Mesendoderm (in vitro differentiated cells): ENCODE data around the gene RETREG3.
"Not testable (repeated sequence)": the region's sequence is repeated elsewhere in the genome, so short reads cannot be mapped to it uniquely, and the experiment has no call there.

Source experiments
- DNase-seq: peaks from one replicate; pipeline ENCODE4 v3.0.0; 2013
- H2AK5ac ChIP-seq: 2 replicates; pipeline ENCODE4 v1.6.1; 2013; ENCODE audit warnings: low read length, inconsistent platforms
- H2BK120ac ChIP-seq: 2 replicates; pipeline ENCODE4 v1.6.1; 2013; ENCODE audit warnings: low read depth, mild to moderate bottlenecking, low read length, moderate library complexity, mixed read lengths
- H2BK15ac ChIP-seq: replicated peaks from 2 replicates; pipeline ENCODE4 v1.6.1; 2013; ENCODE audit warnings: low read depth, mild to moderate bottlenecking, moderate library complexity
- H2BK5ac ChIP-seq: 2 replicates; pipeline ENCODE4 v1.6.1; 2013; ENCODE audit warnings: low read length, inconsistent platforms
- H3K18ac ChIP-seq: 2 replicates; pipeline ENCODE4 v1.6.1; 2013; ENCODE audit warnings: mild to moderate bottlenecking, low read length, mixed read lengths
- H3K23ac ChIP-seq: one replicate; pipeline ENCODE4 v1.6.1; 2013; ENCODE audit warnings: low read length
- H3K27ac ChIP-seq: 2 replicates; pipeline ENCODE4 v1.5.1; 2013; ENCODE audit warnings: low read depth, mild to moderate bottlenecking, inconsistent platforms, low read length, moderate library complexity
- H3K27me3 ChIP-seq: 2 replicates; pipeline ENCODE4 v1.6.1; 2013; ENCODE audit warnings: low read length, control low read depth, mild to moderate bottlenecking, inconsistent platforms; ENCODE audit not compliant: insufficient read depth, poor library complexity
- H3K36me3 ChIP-seq: 2 replicates; pipeline ENCODE4 v1.6.1; 2013; ENCODE audit warnings: low read length, inconsistent platforms; ENCODE audit not compliant: control insufficient read depth, insufficient read depth
- H3K4ac ChIP-seq: one replicate; pipeline ENCODE4 v1.6.1; 2013; ENCODE audit warnings: low read depth, mild to moderate bottlenecking, low read length, moderate library complexity
- H3K4me1 ChIP-seq: 2 replicates; pipeline ENCODE4 v1.6.1; 2013; ENCODE audit warnings: low read depth, low read length, inconsistent platforms; ENCODE audit not compliant: control insufficient read depth
- H3K4me2 ChIP-seq: 2 replicates; pipeline ENCODE4 v1.6.1; 2013; ENCODE audit warnings: low read length
- H3K4me3 ChIP-seq: 2 replicates; pipeline ENCODE4 v1.5.1; 2013; ENCODE audit warnings: mild to moderate bottlenecking, low read length
- H3K56ac ChIP-seq: one replicate; pipeline ENCODE4 v1.6.1; 2013; ENCODE audit warnings: low read length
- H3K79me1 ChIP-seq: 2 replicates; pipeline ENCODE4 v1.6.1; 2013; ENCODE audit warnings: low read length, inconsistent platforms
- H3K79me2 ChIP-seq: 2 replicates; pipeline ENCODE4 v1.6.1; 2013; ENCODE audit warnings: mild to moderate bottlenecking, low read length; ENCODE audit not compliant: control insufficient read depth, insufficient read depth
- H3K9ac ChIP-seq: 2 replicates; pipeline ENCODE4 v1.6.1; 2013; ENCODE audit warnings: low read length, inconsistent platforms
- H4K5ac ChIP-seq: one replicate; pipeline ENCODE4 v1.6.1; 2013; ENCODE audit warnings: low read length
- H4K8ac ChIP-seq: one replicate; pipeline ENCODE4 v1.6.1; 2013; ENCODE audit warnings: low read depth, mild to moderate bottlenecking, control low read depth, low read length, moderate library complexity
- WGBS: extraction: QIAGEN DNeasy Blood & Tissue Kit; methylation state at CpG from one replicate; pipeline ENCODE4 v1.1.7; 2013; ENCODE audit warnings: low lambda C conversion rate, missing lambda C conversion rate; ENCODE audit not compliant: insufficient coverage; ENCODE audit errors: extremely low coverage; 5-methylcytosine and 5-hydroxymethylcytosine counted together

The RETREG3 gene

DNA sequence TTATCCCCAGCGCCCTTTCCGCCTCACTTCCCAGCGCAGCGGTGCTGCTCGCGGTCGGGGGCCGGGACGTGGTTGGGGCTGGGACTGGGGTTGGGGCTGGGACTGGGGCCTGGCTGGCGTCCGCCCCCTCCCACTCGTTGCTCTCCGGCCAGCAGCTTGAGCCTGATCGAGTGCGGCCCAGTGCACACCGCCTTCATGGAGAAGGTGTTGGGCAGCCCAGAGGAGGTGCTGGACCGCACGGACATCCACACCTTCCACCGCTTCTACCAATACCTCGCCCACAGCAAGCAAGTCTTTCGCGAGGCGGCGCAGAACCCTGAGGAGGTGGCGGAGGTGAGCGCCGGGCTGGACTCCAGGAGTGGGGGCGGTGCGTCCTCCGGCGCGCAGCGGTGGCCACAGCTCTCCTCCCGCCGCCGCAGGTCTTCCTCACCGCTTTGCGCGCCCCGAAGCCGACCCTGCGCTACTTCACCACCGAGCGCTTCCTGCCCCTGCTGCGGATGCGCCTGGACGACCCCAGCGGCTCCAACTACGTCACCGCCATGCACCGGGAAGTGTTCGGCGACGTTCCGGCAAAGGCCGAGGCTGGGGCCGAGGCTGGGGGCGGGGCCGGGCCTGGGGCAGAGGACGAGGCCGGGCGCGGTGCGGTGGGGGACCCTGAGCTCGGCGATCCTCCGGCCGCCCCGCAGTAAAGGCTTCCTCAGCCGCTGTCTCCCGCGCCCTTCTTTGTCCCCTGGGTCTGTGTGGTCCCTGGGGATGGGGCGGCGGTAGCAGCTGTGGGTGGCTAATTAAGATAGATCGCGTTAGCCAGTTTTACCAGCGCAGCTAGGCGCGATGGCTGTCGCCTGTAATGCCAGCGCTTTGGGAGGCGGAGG lies 54.7 kb downstream of the RETREG3 start:
- no peak overlapping the region for H2BK120ac ChIP-seq
- peak; percentile 94 for DNase-seq

DNA sequence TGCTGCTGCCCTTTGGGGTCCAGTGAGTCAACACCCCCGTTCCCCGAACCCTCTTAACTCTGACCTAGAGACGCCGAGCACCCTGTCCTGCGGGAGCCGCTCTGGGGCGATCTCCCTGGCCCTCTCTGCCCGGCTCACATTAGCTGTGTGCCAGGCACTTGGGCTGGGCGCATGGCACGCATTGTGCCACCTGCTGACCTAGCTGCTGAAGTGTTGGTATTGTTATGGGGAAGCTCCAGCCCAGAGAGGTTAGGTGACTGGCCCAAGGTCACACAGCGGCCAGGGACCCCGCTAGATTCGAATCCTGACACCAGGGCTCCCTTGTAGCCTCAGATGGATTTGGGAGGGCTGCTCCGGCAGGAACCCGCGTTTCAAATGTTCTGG lies 55.3 kb downstream of the RETREG3 start:
- no peak overlapping the region for H2BK120ac ChIP-seq
- H3K4me2 ChIP-seq = peak overlapping the region; percentile 75
- no peaks in the 10 kb centered on the region for H3K36me3 ChIP-seq
- peak overlapping the region; percentile 95 for H3K56ac ChIP-seq
- no peak overlapping the region for H2AK5ac ChIP-seq
- no peak overlapping the region for H4K5ac ChIP-seq
- peak overlapping the region; percentile 17 for H3K4ac ChIP-seq
- H3K4me1 ChIP-seq = peaks cover 2% of the 10 kb centered on the region
- no peak overlapping the region for H4K8ac ChIP-seq
- H3K9ac ChIP-seq = peak overlapping the region; percentile 87
- H2BK5ac ChIP-seq = no peak overlapping the region
- peak overlapping the region; percentile 5 for H3K18ac ChIP-seq
- no CpG with 5 or more reads among the region's 16 CpGs for WGBS
- H3K27me3 ChIP-seq = no peaks in the 10 kb centered on the region
- no peak overlapping the region for H3K23ac ChIP-seq
- DNase-seq = no peak
- peak overlapping the region; percentile 57 for H3K4me3 ChIP-seq
- no peak overlapping the region for H2BK15ac ChIP-seq
- no peaks in the 10 kb centered on the region for H3K79me1 ChIP-seq
- H3K79me2 ChIP-seq = no peaks in the 10 kb centered on the region
- no peak overlapping the region for H3K27ac ChIP-seq

More for the DNA sequence above, 54.7 kb downstream of the RETREG3 start:
- Histone ChIP-seq H3K4me2 (peak overlapping the region; percentile 78), H3K23ac (peak overlapping the region; percentile 37), H3K18ac (peak overlapping the region; percentile 69), H2AK5ac (no peak overlapping the region), H4K5ac (no peak overlapping the region), H3K79me1 (no peaks in the 10 kb centered on the region), H3K4me3 (peak overlapping the region; percentile 63), H3K4ac (peak overlapping the region; percentile 56), H4K8ac (peak overlapping the region; percentile 43), H2BK15ac (no peak overlapping the region), H3K27me3 (no peaks in the 10 kb centered on the region), H3K9ac (peak overlapping the region; percentile 87), H3K79me2 (no peaks in the 10 kb centered on the region), H3K27ac (peak overlapping the region; percentile 83), H2BK5ac (peak overlapping the region; percentile 88), H3K56ac (peak overlapping the region; percentile 95), H3K36me3 (no peaks in the 10 kb centered on the region), H3K4me1 (peaks cover 2% of the 10 kb centered on the region)
- no CpG with 5 or more reads among the region's 82 CpGs for WGBS

DNA sequence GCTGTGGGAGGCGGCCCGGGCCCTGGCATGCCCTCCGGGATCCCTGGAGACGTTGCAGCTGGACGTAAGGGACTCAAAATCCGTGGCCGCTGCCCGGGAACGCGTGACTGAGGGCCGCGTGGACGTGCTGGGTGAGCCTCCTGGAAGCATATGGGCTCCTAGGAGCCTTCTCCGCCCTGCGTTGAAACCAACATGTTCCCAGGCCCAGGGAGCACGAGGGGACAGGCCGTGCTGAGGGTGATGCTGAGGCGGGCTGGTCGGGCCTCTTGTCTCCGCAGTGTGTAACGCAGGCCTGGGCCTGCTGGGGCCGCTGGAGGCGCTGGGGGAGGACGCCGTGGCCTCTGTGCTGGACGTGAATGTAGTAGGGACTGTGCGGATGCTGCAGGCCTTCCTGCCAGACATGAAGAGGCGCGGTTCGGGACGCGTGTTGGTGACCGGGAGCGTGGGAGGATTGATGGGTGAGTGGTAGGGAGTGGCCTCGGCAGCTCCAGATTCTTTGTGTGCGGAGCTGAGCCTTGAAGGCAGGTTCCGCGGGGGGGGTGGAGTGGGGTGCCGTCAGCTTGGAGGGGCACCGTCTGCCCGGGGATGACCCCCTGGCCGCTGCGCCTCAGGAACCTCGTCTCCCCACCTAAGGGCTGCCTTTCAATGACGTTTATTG lies 55.9 kb downstream of the RETREG3 start:
- Histone ChIP-seq H3K79me2 (no peaks in the 10 kb centered on the region), H3K23ac (no peak overlapping the region), H2BK15ac (no peak overlapping the region), H3K27me3 (no peaks in the 10 kb centered on the region), H3K27ac (no peak overlapping the region), H3K36me3 (no peaks in the 10 kb centered on the region), H3K9ac (no peak overlapping the region), H3K79me1 (no peaks in the 10 kb centered on the region), H3K4me1 (peaks cover 2% of the 10 kb centered on the region), H3K56ac (peak overlapping the region; percentile 34), H2BK120ac (no peak overlapping the region), H4K8ac (no peak overlapping the region), H4K5ac (no peak overlapping the region), H3K4ac (no peak overlapping the region), H2BK5ac (no peak overlapping the region), H2AK5ac (no peak overlapping the region), H3K18ac (no peak overlapping the region), H3K4me3 (no peak overlapping the region), H3K4me2 (no peak overlapping the region)
- WGBS = no CpG with 5 or more reads among the region's 45 CpGs
- peak; percentile 49 for DNase-seq

DNA sequence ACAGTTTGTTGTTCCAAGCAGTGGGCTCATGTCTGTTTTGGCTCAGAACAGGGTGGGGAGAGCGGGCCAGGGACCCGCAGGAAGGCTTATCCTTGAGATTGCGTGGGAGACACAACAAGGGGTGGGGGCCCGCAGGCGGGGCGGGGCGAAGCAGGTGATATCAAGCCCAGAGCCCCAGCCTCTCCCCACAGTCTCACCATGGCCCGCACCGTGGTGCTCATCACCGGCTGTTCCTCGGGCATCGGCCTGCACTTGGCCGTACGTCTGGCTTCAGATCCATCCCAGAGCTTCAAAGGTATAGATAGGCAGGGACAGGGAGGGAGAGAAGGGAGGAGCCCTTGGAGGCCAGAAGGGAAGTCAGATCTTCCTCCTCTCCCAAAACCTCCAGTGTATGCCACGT lies 56.4 kb downstream of the RETREG3 start, which contains the start of gene HSD17B1:
TSS of gene HSD17B1 (plus strand) at position 188 of the 400 bp plus-strand sequence. CDS start at position 199, 11 bp downstream.
- H3K9ac ChIP-seq, H3K23ac ChIP-seq, H3K18ac ChIP-seq, H2BK15ac ChIP-seq, H3K27me3 ChIP-seq, H2AK5ac ChIP-seq, H3K4me1 ChIP-seq, H4K5ac ChIP-seq, H3K79me1 ChIP-seq, H3K4me2 ChIP-seq, H3K79me2 ChIP-seq, H3K27ac ChIP-seq, H2BK5ac ChIP-seq, H4K8ac ChIP-seq, H3K36me3 ChIP-seq, DNase-seq, H3K4ac ChIP-seq, H3K4me3 ChIP-seq, H2BK120ac ChIP-seq: not testable (repeated sequence)
- WGBS = no CpG with 5 or more reads among the region's 15 CpGs
- H3K56ac ChIP-seq = peak within 1 kb of the TSS; percentile 34

DNA sequence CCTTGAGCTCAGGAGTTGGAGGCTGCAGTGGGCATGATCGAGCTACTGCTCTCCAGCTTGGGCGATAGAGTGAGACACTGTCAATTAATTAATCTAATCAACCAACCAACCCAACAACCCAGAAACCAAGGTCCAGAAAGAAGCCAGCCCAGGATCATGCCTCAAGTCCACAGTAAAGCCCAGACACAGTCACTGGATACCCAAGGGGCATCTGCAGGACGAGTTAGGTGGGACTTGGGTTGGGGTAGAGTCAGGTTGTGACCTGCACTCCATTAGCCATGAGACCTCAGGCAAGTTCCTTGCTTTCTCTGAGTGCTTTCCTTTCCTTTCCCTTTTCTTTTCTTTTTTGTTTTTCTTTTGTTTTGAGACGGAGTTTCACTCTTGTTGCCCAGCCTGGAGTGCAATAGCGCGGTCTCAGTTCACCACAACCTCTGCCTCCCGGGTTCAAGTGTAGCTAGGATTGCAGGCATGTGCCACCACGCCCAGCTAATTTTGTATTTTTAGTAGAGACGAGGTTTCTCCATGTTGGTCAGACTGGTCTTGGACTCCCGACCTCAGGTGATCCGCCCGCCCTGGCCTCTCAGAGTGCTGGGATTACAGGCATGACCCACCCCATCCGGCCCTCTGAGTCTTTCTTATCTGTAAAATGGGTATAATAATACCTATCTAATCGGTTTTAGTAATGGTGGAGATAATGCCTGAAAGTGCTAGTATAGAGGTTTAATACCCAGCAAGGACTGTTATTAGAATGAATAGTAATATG lies 60.0 kb downstream of the RETREG3 start:
- Histone ChIP-seq H3K79me1 (no peaks in the 10 kb centered on the region), H2BK120ac (no peak overlapping the region), H3K79me2 (no peaks in the 10 kb centered on the region), H3K9ac (no peak overlapping the region), H3K23ac (no peak overlapping the region), H2BK15ac (no peak overlapping the region), H3K4me2 (no peak overlapping the region), H3K56ac (peak overlapping the region; percentile 81), H3K18ac (no peak overlapping the region), H4K5ac (no peak overlapping the region), H3K4me1 (peaks cover 2% of the 10 kb centered on the region), H2BK5ac (no peak overlapping the region), H3K27ac (no peak overlapping the region), H4K8ac (no peak overlapping the region), H3K36me3 (no peaks in the 10 kb centered on the region), H3K4ac (no peak overlapping the region), H3K27me3 (no peaks in the 10 kb centered on the region), H3K4me3 (no peak overlapping the region), H2AK5ac (no peak overlapping the region)
- no peak for DNase-seq
- WGBS = no CpG with 5 or more reads among the region's 14 CpGs
